Measurements from ENCODE around the gene CUL1.

Gene CUL1

DNA sequence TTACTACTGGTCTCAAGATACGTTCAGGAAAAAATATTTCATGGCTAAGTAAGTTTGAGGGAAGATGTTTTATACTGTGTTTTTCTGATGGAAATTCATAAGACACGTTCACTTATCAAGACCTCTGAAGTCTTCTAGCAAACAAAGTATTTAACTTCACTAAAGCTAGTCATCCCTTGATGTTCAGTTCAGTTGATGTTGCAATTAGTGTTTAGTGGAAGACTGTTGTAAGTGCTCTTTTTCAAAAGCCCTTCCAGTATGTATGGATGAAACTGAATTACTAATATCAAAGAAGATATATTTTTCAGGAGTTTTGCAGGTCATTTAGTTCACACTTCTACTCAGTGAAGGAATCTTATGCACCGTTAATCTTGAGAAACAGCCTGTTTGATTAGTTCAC lies 25.1 kb downstream of the CUL1 start:
- TF ChIP-seq CTCF (IDR thresholded peaks at IDR 0.05; ENCODE audit: borderline replicate concordance, insufficient read depth, low read depth, low read length): no peak
- H3K4me3 ChIP-seq (ENCODE audit: low read depth, low read length): no peak overlapping the region

DNA sequence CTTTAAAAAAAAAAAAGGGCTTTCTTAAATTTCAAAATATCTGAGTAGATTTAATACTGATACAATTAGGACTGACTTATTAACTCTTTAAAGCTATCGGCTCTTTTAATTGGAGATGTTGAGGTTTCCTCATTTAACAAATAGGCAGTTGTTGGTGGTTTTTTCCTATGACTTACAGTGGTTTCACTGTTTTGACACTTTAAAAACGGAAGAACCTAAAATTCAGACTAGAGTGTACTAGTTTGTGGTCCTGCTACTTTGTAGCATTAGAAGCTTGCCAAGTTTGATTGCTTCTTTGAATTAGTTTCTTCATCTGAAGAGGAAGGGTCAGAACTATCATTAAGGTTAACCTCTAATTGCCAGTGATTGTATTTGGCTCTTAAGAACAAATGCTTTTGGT lies 27.7 kb downstream of the CUL1 start:
- no peak for TF ChIP-seq CTCF (IDR thresholded peaks at IDR 0.05; ENCODE audit: borderline replicate concordance, insufficient read depth, low read depth, low read length)
- no peak overlapping the region for H3K4me3 ChIP-seq (ENCODE audit: low read depth, low read length)

- H3K4me3 ChIP-seq (ENCODE audit: low read depth, low read length): no peak overlapping the region
- TF ChIP-seq CTCF (IDR thresholded peaks at IDR 0.05; ENCODE audit: borderline replicate concordance, insufficient read depth, low read depth, low read length): no peak
These were observed 29.0 kb downstream of the CUL1 start for GRCh38 chr7:148727501-148728278.

GRCh38 chr7:148729984-148730733 lies 31.5 kb downstream of the CUL1 start:
- no peak for TF ChIP-seq CTCF (IDR thresholded peaks at IDR 0.05; ENCODE audit: borderline replicate concordance, insufficient read depth, low read depth, low read length)
- no peak overlapping the region for H3K4me3 ChIP-seq (ENCODE audit: low read depth, low read length)

GRCh38 chr7:148732862-148733261 lies 34.2 kb downstream of the CUL1 start:
- TF ChIP-seq CTCF (IDR thresholded peaks at IDR 0.05; ENCODE audit: borderline replicate concordance, insufficient read depth, low read depth, low read length): no peak
- no peak overlapping the region for H3K4me3 ChIP-seq (ENCODE audit: low read depth, low read length)

GRCh38 chr7:148733496-148733895 lies 34.8 kb downstream of the CUL1 start:
- H3K4me3 ChIP-seq (ENCODE audit: low read depth, low read length): no peak overlapping the region
- TF ChIP-seq CTCF (IDR thresholded peaks at IDR 0.05; ENCODE audit: borderline replicate concordance, insufficient read depth, low read depth, low read length): no peak

GRCh38 chr7:148735141-148735540 lies 36.4 kb downstream of the CUL1 start:
- H3K4me3 ChIP-seq (ENCODE audit: low read depth, low read length): no peak overlapping the region
- TF ChIP-seq CTCF (IDR thresholded peaks at IDR 0.05; ENCODE audit: borderline replicate concordance, insufficient read depth, low read depth, low read length): no peak

All from GM12875 (cell line).